Stimulated activated CD4-positive, alpha-beta T cell treated with anti-CD3 and anti-CD28 coated beads, Interleukin-15, amount 100 ng/mL, for 48 hours (primary cell): ENCODE results near the gene ARSB.

Experiments used
- DNase-seq, 2 donors: peaks; one replicate each; pipeline ENCODE4 v3.0.0-alpha.2; 2020; ENCODE audit warnings: low read depth in 2 of 2

The ARSB gene

DNA sequence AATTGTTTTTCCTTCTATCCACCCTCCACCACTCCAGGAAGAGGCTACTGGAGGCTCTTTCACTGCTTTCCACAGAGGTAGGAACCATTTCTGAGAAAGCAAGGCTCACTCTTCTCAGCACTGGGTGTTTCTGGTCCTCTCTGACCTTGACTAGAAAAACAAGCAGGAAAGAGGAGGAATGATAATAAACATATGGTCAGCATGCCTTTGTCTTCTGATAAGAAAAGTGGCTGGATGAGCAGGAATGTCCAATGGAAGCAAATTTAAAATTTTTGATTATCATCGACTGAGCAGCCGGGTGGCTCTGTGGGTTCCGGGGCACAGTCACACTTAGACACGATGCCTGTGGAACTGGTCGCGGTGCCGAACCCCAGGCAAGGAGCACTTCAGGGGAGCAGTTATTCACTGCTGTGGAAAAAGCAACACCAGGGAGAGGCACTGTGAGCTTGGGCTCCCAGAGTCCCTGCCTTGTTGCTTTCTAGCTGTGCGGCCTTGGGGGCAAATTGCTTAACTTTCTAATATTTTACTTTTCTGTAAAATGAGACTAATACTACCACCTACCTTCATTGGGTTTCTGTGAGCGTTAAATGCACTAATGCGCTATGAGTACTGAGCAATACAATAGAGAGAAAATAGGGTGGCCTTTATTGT, 179.5 kb downstream of the ARSB start:
- no peak for DNase-seq

DNA sequence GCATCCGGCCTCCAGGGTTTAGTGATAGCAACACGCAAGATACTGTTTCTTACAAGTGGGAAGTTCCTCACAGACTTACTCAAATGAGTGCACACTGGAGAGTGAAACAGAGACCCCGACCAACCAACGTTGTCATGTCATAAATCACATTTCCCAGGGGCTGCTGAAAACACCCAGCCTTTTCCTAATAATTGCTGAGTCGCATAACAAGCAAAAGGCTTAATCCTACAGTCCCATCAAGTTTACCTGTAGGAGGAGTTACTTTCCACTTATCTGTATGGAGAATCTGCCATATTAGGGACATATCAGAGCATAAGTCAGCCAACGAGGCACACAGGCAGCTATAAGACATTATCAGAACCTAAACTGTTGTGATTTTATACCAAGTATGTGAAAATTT, 180.1 kb downstream of the ARSB start:
- DNase-seq, result no peak

DNA sequence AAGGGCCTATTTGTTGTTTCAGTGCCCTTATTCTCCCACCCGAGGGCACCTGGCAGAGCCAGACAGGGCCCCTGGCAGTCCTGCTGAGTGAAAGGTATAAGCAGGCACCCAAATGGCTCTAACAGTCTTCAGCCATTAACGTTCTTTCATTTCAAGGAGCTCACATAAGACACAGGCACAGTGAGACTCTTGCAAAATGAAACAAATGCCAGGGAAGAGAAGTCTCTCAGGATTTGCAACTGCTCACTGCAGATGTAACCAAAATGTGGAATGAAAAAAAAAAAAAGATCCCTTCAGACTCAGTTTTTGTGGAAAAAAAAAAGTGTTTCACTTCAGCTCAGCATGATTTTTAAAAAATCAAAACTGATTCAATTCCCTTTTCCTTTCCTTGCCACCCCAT, 181.2 kb downstream of the ARSB start:
- DNase-seq, result no peak

DNA sequence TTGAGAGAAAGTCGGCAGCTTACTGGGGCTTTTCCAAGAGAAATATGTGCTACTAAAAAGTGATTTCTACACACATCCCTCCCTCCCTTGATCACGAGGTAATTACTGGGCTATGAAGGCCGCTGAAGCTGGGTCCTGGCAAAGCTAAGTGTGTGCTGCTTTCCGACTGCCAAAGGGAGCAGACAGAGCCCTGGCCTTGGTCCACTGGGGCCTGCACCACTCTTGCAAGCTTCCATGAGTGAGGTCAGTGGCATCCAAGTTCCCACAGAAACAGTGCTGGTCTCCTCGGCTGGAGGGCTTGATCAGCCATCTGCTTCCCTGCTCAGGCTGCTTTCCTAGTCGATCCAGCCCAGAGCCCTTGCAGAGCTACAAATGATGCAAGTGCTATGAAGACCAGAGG, 181.8 kb downstream of the ARSB start:
- no peak for DNase-seq

DNA sequence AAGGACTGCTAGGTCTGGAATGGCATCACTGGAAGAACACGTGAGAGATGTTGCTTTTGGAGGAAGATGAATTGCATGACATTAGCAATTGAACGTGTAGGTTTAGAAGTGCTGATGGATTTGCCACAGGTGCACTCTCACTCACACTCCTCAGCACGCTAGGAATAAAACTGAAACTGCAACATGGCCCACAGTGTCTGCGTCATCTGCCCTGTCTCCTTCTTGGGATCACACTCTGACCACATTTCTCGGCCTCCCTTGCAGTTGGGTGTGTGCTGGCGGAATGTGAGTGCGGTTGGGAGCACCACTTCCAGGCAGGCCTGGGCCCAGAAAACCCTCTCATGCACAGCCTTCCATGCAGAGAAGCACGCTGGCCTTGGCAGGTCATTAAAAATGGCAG, 183.7 kb downstream of the ARSB start:
- DNase-seq, result no peak

DNA sequence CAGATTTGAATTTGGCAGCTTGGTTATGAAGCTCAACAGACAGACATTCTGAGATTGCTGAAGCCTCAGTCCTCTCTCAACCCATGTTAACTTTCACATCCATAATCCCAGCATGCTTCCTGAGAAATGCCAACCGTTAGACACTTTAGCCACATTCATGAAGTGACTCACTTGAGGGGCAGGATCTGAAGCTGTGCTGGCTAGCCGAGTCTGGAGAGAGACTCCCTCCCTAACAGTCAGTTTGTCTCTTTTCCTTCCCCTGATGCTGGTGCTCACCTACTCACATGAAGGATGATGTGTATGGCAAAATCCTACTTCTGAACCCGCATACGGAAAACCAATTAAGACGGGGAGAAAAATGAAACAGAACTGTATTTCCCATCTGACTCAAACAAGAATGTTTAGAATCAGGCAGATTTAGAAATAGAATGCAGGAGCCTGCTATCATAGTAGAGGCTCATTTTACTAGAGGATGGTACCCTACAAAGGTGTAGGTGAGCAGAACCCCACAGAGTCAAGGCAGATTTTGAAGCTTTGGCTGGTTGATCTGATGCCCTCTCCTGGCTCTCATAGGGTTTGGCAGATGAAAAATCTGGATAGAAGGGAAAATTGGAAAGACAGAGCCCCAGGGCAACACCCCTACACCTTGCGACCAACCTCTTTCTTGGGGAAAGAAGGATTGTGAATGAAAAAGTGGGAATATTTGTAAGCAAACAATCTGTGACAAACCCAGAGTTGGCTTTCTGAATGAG, 185.7 kb downstream of the ARSB start:
- no peak for DNase-seq

DNA sequence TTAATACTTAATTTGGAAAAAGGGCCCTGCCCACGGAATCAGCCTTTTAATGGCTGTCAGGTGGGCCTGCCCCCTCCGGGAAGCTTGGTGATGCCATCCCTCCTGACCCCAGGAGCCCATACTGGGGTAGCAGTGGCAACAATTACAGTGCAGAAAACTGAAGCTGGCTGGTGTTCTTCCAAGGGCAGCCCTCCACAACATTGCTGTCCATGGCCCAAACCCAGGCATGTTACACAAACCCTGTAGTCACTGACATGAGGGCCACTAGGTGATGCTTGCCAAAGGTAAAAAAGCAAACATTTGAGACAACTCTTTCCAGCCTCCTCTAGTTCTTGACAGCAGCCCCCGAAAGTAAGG, 186.5 kb downstream of the ARSB start:
- no peak for DNase-seq

DNA sequence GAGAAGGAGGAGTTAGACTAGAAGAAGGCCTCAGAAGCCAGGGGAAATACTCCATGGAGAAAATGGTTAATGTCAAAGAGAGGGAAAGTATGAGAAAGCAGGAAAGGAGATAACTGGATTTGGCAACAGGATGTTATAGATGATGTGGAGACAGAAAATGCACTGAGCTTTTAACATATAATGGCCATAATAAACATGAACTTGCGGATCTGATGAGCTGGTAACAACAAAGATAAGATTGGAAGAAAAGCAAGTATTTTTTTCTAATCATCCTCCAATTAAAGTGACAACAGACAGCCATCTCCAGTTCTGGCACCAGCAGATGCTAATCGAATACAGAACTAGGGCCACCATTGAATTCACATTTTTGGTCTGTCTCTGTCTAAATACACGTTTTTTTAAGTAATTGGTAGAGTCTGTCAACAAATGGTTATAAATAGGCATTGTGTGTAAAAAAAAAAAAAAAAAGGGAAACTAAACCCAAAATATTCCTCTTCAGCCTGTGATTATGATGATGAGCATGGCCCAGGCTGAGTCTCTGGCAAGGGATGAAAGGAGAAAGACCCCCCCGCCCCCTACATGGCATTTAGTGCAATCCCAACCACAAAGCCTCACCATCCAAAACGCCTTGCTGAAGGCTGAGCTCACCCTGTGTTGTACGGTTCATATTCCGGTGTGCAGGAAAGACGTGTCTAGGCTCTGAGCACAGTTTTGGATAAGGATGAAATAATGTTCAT, 187.0 kb downstream of the ARSB start:
- DNase-seq, result no peak

DNA sequence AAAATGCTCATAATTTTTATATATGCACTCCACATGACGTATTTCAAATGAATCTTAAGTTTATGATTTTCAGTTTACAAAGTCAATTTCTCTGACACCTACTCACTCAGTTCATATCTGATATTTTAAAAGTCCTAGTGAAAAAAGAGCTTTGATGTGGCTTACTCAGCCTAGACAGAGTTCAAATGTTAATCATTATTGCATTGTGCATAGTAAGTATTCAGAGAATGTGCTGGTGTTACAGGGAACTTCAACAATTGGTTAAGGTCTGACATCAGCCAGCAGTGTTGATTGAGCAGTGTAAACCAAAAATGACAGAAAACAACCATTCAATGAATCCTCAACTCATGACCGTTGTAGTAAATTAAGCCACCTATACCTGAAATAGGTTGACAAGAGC, 189.4 kb downstream of the ARSB start:
- no peak for DNase-seq

DNA sequence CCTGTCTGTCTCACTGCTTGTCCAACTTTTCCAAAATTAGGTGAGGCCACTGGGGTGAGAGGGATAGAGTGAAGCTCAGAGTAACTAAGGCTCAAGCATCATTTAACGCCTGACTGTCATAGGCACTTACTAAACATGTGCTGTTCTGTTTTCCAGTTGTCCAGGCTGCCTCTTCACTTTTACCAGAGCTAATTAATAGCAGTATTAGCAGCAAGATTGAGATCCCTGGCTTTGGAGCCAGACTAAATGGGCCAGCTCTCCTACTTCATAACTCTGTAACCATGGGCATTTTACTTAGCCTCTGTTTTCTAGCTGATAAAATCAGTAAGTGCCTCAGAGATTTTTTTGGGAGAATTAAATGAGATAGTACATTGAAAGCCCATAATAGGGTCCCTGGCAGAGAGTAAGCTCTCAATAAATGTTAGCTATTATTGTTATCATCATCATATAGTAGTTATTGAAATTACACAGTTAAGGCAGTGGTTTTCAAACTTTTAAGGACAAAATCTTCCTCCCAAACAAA, 190.4 kb downstream of the ARSB start:
- no peak for DNase-seq

DNA sequence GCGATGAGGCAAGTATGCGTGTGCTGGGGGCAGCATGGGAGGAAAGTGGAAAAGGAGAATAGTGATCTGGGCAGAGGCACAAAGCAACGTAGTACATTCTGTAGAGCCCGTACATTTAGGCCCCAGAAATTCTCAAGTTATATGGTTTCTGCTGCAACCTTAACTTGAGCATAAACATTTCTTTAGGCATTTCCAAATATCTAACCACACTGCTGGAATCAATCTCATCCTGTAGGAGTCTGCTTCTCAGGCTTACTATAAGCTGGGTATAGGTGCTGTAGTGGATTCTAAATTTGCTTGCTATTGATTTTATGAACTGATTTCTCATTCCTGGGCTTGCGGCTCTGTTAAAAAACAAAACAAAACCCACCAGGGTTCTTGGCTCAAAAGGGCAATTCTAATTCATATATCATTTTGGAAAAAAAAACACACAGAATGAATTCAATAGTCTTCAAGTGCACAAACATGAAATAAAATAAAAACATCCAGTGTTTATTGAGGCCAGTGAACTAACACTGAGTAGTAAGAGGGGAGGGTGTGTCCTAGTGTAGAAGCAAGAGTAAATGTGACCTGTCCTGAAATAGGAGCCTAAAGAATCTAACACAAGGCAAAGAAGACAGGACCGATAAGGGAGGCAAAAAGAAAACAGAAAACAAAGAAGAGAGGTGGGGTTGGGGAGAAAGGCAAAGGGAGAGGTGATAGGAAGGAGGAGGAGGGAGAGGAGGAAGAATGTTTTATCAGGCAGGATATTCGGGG, 191.0 kb downstream of the ARSB start:
- no peak for DNase-seq

DNA sequence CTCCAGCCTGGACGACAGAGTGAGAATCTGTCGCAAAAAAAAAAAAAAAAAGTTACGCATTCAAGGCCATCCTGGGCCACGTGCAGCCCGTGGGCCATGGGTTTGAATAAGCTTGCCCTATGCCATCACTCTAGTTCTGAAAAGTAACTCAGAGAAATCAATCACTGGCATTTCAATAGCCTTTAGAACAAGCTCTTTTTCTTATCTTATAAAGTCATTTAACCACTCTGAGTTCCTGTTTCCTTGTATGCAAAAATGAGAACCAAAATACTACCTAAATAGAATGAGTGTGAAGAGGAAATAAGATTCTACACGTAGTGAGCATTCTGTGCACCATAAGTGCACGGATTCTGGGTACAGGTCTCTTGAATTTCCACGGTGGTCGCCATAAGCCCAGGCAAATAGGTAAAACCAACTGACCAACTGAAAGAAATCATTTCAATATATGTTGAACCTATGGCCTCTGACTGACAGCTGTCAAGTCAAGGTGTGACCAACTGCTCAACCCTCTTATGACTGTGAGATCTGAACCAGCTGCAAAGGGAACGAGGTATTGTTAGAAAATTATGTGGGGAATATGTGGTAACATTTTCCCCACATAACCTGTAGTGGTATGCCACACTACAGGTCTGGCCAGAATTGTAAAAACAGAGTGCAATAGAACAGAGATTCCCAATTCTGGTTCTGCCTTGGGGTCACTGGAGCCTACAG, 192.6 kb downstream of the ARSB start:
- DNase-seq, result no peak

DNA sequence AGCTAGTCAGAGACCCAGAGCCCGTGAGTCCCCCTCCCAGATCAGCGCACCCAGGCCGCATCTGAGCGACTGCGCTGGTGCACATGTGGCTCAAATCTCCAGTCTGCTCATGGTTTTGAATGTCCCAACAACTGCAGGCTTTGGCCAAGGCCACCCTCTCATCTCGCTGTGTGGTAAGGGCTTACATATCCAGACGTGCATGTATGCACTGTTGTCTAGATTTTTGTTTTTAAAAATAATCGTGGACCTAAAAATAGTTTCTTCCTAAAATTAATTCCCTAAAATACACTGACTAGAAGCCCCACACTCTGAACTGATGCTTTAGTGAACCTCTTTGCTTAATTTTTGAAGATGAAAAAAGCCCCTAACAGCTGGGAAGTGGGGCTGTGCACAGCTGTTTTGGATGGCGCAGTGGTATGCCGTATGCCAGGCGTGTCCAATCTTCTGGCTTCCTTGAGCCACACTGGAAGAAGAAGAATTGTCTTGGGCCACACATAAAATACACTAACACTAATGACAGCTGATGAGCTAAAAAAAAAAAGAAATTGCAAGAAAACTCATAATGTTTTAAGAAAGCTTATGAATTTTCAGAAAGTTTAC, 193.5 kb downstream of the ARSB start:
- DNase-seq, result no peak

DNA sequence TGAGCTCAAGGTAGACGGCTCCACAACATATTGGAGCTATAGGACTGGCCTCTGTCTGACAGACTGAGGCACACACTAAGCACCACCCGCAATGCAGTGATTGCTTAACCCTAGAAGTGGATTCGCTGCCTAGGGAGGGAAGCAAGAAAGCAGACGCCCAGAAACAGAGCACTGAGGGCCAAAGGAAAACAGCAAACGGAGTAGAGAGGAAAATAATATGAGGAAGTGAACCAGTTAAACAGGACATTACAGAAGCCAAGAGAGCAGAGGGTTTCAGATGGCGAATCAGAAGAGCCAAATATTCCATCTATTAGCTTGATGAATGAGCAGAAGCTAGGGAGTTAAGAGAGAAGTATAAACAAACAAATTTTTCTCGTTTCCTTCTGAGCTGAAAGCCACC, 197.3 kb downstream of the ARSB start:
- no peak for DNase-seq

DNA sequence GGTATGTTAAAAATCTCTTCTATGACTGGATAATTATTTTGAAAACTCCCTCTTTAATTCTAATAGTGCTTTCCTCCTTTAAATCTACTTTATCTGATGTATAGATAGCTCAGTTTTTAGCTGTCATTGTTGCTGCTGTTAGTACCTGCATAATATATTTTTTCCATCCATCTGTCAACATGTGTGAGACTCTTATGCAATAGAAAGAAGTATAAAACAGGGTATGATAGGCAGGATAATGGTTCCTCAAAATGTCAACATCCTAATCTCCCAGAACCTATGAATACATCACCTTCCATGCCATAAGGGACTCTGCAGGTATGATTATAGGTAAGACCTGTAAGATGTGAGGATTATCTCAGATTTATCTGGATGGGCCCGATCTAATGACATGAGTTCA, 199.7 kb downstream of the ARSB start:
- DNase-seq, result no peak

DNA sequence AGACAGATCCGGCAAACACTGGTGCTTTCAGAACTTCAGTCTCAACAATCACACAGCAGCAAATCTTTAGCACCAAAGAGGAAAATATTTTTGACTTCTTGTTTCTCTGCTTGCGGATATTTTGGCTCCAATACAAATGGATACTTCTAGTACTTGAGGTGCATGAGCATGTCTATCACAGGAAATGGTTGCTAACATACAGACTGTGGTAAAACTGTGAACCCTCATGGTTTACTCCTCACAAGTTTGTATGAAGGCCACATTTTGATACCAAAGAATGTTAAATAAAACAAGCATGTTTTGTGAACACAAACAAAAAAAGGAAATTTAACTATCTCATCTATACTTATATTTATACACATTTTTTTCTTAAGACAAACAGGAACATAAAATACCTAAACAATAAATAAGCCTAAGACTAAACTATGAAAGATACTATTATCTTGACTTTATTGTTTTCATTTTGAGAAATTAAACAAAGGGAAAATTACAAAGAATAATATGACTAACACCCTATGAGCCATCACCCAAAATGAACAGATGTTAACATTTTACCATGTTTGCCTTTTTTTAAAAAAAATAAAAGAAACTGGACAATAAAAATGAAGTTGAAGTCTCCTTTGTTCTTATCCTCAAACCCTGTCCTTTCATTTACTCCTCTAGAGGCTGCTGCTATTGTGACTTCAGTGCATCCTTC, 201.5 kb downstream of the ARSB start:
- no peak for DNase-seq

DNA sequence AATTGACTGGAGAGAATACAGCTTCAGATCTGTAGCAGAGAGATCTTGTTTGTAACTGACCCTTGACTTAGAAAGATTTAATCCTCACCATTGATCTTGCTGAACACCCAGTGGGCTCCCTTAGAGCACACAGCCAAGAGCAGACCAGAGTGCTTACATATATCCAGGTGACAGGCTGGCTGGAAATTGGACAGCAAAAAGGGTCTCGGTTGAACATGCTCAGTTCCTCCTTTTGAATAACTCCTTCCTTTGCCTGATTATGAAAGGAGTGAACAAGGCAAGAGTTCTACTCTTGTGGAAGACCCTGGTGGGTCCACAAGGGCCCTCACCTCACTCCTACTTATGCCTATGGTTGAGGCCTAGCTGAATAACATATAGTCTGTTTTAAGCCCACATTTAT, 202.4 kb downstream of the ARSB start:
- DNase-seq, result no peak

DNA sequence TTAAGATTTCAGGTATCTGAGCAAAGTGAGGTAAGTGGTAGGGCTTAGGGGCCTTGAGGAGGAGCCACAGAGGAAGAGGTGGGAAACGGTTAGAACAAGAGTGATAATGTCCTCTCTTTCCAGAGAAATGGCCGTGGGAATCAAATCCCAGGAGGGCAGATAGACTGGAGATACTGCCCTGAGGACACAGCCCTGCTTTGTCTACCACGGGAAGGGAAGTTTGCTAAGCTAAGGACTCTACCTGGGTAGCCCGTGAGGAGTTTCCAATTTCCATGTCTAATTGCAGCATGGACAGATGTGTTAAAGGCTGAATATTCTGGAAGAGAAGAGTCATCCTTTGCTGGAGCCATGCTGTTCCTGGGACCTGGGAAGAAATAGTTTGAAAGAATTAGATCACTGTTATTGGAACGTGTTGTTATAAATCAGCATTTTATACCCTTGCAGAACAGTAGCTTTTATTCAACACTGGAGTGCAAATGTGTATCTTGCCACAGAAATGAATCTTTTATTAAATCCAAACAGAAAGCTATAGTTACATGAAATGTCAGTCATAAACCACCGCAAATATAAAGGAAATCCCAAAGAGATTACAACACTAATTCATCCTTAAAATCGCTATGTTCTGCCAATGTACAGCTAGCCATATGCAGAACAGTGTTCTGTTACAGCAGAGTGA, 203.4 kb downstream of the ARSB start:
- no peak for DNase-seq

DNA sequence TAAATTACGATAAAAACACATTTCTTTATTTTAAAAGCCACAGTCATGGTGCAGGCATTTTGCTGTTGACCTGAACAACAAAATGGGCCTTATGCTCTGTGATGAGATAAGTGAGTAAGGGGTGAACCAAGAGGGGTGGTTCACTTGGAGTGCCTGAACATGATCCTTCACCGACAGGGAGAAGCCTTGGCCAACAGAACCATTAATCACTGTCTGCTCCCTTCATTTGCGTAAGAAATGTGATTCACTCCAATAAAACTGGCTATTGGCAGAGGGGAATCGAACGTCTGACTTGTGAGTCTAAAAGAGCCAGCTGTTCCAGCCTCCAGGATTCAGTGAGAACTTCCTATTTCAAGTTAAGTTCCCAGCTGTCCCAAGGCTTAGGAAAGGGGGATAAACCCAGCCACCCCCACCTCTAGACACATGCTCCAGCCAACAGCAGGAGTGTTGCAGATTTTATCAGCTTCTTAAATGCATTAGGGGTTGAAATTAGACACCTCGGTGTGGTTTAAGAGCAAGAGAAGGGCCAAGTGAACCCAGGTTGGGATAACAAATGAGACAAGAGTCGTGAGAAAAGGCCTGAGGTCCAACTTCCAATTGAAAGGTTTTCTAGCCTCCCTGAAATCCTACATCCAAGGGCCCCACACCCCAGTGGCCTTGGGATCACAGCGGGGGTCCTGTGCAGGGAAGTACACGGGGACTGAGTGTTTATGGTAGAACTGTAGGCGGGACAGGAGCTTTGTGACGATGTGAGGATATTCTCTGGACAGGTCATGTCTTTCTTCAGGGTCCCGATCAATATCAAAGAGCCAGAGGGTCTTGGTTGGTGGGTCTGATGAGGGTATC, 205.1 kb downstream of the ARSB start:
- DNase-seq, result no peak
